ENCODE measurements around the gene ALCAM. TPM values are rescaled to one million over a fixed set of nuclear protein-coding genes. Genes with fewer than 3 reads are reported as not detected.

Gene ALCAM
- total RNA-seq, 1 donor from 2014 or later = 26.5 TPM

- no peak for DNase-seq (ENCODE audit: low read depth)
Measured at GRCh38 chr3:105526360-105527111, 159.8 kb downstream of the ALCAM start.

- no peak for DNase-seq (ENCODE audit: low read depth)
Measured at GRCh38 chr3:105527535-105527934, 160.8 kb downstream of the ALCAM start.

GRCh38 chr3:105527949-105528348 is 161.2 kb downstream of the ALCAM start:
- peak; percentile 22 for DNase-seq (ENCODE audit: low read depth)

DNA sequence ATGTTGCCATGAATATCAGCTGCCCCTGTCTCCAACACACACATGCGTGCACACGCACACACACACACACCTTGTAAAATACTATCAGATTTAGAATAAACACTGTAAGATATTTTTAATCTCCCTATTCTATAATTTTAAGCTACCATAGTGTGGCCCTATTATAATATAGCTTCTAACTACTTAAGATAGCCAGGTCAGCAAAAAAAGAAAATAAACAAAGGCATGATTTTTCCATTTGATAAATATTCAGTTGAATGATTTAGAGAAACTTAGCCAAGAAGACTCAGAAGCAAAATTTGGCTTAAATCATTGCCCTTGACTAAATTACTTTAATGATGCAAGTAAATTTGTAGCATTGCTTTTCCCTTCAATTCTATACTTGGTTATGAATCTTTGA is 162.2 kb downstream of the ALCAM start:
- DNase-seq (ENCODE audit: low read depth) = no peak

DNA sequence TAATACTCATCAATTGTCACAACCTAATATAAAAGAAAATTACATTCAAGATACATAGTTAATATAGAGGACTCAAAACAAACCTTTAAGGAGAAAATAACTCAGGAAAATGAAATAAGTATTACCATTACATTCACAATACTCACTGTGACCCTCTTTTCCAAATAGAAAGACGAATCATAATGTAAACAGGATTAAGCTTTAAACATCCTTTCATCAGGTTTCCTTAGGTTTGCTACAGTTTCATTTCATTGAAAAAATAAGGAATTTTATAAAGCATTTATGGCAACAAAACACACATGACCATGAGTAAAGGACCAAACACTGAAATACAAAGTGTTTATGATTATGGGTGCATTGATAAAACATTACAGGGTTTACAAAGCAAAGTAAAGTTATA is 162.7 kb downstream of the ALCAM start:
- DNase-seq (ENCODE audit: low read depth) = no peak

DNA sequence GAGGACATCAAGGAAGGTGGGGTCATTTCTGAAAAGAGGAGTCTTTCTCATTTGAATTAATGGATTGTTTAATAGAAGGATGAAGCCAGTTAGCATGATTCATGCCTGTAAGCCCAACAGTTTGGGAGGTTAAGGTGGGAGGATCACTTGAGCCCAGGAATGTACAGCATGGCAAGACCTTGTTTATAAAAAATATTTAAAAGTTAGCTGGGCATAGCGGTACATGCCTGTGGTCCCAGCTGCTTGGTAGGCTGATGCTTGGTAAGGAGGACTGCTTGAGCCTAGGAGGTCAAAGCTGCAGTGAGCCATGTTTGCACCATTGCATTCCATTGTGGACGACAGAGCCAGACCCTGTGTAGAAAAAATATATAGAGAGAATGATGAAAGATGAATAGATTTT is 165.5 kb downstream of the ALCAM start:
- DNase-seq (ENCODE audit: low read depth) = peak; percentile 10

DNA sequence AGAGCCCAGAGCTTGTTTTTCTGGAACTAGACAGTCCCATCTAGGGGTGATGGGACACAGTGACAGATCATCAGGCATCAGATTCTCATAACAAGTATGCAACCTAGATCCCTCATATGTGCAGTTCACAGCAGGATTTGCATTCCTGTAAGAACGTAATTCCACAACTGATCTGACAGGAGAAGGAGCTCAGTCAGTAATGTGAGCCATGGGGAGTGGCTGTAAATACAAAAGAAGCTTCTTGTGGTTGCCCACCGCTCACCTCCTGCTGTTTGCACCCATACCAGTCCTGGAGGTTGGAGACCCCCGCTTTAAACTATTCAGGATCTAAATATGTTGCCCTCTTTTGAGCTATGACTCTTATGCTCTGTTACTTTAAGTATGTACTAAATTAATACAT is 167.3 kb downstream of the ALCAM start:
- DNase-seq (ENCODE audit: low read depth) = peak; percentile 51

GRCh38 chr3:105534491-105534890 is 167.8 kb downstream of the ALCAM start:
- no peak for DNase-seq (ENCODE audit: low read depth)

- DNase-seq (ENCODE audit: low read depth) = no peak
Measured at GRCh38 chr3:105537371-105538080, 170.8 kb downstream of the ALCAM start.

GRCh38 chr3:105538483-105538882 is 171.8 kb downstream of the ALCAM start:
- DNase-seq (ENCODE audit: low read depth) = no peak

DNA sequence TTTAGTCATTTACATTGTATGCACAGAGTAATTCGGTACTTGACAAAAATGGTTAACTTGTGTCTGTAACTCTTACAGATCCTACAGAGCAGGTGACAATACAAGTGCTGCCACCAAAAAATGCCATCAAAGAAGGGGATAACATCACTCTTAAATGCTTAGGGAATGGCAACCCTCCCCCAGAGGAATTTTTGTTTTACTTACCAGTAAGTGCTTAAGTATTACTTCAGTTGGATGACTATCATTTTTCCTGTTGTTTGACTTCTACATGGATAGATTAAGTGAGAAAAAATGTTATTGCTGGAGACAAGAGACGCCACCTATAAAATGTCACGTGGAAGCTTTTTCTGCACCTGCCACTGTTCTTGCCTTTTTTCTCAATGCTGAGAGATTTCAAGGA is 173.2 kb downstream of the ALCAM start:
- DNase-seq (ENCODE audit: low read depth) = no peak

DNA sequence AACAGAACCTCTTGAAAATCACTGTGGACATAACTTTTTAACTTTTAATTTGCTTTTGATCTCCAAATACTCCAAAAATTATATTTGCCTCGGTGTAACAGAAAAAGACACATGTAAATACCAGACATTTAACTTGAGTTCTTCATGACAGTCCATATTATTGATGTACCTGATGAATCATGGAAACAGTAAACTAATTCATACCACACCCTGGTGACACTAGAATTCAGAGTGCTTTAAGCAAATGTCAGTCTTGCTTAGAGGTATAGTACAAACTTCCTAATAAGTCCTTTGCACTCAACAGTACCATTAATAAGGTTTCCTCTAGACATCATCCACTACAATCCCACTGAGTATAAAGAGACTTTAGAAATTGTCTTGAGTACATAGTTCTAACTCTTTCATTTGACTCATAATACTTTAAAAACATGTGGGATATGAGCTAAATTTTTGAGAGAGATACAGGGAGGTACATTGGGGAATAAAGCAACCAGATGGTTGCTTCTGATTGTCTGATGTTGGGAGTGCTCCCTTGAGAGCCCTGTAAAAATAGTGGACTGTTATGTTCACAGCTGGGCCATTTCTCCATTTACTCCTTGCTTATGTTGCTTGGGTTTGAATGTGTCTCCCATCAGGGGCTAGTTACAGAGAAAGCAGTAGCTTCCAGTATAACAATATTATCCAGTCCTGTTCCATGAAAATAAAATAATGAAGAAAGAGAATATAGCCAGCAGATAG is 175.7 kb downstream of the ALCAM start:
- DNase-seq (ENCODE audit: low read depth) = no peak

DNA sequence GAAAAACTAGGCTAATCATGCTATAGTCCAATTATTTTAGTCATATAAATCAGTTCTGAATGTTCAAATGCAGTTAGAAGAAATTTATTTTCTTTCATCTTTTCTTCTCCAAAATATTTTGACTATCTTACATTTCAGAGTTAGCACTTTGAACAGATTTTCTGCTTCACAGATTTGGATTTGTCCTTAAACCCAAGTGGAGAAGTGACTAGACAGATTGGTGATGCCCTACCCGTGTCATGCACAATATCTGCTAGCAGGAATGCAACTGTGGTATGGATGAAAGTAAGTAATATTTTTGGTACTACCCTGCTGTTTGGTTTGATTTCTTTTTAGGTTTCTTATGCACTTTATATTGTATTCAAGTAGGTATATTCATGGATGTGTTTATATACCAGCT is 178.3 kb downstream of the ALCAM start:
- DNase-seq (ENCODE audit: low read depth) = no peak

- DNase-seq (ENCODE audit: low read depth) = peak; percentile 37
Measured at GRCh38 chr3:105553851-105554250, 187.1 kb downstream of the ALCAM start.

DNA sequence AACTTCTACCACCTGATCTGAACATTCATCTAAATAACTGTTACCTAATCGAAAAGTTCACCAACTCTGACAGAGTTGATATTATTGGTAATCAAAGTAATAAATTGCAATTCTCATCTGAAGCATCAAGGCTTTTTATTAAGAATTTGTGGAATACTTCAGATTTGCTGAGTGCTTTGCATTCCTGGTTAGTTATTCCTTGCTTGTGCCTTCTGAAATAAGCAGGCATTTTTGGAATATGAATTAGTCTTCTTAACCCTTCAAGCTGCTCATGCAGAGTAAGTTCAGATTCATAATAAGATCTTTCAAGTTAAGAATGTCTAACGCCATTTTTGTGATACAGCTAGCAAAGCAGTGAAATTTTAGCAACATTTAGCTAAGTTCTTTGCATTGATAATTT is 188.5 kb downstream of the ALCAM start:
- peak; percentile 14 for DNase-seq (ENCODE audit: low read depth)

GRCh38 chr3:105559856-105560255 is 193.1 kb downstream of the ALCAM start:
- DNase-seq (ENCODE audit: low read depth) = no peak

GRCh38 chr3:105561876-105562275 is 195.2 kb downstream of the ALCAM start:
- DNase-seq (ENCODE audit: low read depth) = no peak

DNA sequence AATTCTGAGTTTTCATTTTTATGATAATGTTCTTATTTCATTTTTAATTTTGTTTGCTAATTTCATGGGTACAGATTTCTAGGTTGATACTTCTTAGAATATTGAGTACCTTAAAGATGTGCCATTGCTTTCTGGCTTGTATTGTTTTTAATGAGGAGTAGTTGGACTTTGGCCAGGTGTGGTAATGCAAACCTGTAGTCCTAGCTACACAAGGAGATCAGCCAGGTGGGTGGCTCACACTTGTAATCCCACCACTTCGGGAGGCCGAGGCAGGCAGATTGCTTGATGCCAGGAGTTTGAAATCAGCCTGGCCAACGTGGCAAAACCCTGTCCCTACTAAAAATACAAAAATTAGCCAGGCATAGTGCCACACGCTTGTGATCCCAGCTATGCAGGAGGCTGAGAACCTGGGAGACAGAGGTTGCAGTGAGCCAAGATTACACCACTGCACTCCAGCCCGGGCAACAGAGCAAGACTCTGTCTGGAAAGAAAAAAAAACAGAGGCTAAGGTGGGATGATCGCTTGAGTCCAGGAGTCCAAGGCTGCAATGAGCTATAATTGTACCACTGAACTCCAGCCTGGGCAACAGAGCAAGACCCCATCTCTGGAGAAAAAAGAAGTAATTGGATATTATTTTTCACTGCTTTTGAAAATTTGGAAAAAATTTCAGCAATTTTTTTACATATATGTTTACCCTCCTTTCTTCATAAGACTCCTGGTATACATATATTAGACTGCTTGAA is 198.0 kb downstream of the ALCAM start:
- no peak for DNase-seq (ENCODE audit: low read depth)

DNA sequence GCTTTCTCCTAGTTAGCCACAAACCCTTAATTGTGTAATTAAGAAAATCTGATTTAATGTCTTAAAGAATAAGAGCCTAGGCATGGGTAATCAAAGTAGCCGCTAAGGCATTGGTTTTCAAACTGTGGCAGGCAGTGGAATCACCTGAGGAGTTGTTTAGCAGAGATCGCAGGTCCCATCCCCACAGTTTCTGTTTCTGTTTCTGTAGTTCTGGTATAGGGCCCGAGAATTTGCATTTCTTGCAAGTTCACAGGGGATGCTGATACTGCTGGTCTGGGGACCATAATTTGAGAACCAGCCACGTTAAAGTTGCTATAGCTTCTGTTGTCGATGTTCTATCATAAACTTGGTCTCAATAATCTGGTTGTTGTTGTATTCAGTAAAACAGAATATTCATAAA is 204.3 kb downstream of the ALCAM start:
- no peak for DNase-seq (ENCODE audit: low read depth)

DNA sequence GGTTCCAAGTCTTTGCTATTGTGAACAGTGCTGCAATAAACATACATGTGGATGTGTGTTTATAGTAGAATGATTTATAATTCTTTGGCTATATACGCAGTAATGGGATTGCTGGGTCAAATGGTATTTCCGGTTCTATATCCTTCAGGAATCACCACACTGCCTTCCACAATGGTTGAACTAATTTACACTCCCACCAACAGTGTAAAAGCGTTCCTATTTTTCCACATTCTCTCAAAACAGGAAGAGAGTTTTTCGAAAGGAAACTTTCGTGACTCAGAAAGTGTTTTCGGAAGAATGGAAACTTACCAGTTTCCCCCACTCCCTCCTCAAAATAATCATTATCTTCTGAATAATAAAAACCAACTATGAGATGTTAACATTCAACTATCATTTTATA is 205.8 kb downstream of the ALCAM start:
- DNase-seq (ENCODE audit: low read depth) = no peak

GRCh38 chr3:105579439-105579838 is 212.7 kb downstream of the ALCAM start:
- no peak for DNase-seq (ENCODE audit: low read depth)

All from myocyte (in vitro differentiated cells).